Lower leg skin (tissue), 3 donors: ENCODE results near the gene ADGRG3.

Experiments
- POLR2A ChIP-seq, 2 donors: fragments of 450-650 bp; IDR thresholded peaks; one replicate each; pipeline ENCODE4 v1.6.1; 2016 to 2017; ENCODE audit warnings: antibody characterized with exemption in 2 of 2, mild to moderate bottlenecking in 1 of 2, moderate library complexity in 1 of 2
- TF ChIP-seq, protein P1 (sequence below), 3 donors: fragments of 450-650 bp; IDR thresholded peaks; one replicate each; pipeline ENCODE4 v1.5.1; 2016; ENCODE audit warnings: antibody characterized with exemption in 3 of 3, mild to moderate bottlenecking in 3 of 3, moderate library complexity in 2 of 3

DNA sequence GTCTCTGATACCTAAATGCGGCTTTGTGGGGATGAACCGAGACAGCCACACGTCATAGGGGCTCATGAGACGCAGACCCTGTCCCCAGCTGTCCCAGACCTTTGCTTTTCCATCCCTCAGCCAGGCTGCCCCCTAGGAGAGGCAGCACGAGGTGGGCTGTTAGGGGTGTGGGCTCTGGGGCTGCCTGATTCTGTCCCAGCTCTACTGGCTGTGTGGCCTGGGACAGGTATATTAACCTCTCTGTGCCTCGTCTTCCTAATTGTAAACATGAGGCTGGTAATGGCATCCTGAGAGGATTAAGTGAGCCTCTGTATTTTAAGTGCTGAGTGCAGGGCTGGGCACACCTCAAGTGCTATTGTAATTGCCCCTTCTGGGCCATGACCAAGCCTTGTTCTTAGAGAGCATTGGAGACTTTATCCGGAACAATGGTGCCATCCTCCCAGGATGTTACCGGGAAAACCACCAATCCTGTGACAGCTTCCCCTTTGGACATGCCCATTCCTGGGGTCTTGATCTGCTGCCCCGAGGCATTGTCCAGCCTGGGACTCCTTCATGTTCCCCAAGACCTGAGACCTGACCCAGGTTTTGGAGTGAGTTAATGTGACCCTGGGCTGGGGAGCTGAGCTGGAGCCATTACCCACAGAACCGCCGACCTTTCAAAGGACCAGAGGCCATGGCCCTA, 34.6 kb upstream of the ADGRG3 start:
- no peak for TF ChIP-seq POLR2A (IDR thresholded peaks at IDR 0.05)
- TF ChIP-seq, protein P1, sequence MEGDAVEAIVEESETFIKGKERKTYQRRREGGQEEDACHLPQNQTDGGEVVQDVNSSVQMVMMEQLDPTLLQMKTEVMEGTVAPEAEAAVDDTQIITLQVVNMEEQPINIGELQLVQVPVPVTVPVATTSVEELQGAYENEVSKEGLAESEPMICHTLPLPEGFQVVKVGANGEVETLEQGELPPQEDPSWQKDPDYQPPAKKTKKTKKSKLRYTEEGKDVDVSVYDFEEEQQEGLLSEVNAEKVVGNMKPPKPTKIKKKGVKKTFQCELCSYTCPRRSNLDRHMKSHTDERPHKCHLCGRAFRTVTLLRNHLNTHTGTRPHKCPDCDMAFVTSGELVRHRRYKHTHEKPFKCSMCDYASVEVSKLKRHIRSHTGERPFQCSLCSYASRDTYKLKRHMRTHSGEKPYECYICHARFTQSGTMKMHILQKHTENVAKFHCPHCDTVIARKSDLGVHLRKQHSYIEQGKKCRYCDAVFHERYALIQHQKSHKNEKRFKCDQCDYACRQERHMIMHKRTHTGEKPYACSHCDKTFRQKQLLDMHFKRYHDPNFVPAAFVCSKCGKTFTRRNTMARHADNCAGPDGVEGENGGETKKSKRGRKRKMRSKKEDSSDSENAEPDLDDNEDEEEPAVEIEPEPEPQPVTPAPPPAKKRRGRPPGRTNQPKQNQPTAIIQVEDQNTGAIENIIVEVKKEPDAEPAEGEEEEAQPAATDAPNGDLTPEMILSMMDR (IDR thresholded peaks at IDR 0.05) = no peak
